SK-N-DZ (cell line): ENCODE measurements around the gene DCN.

ENCODE experiments used
- DNase-seq: peaks from one replicate; pipeline ENCODE4 v3.0.0-alpha.2; 2015; ENCODE audit warnings: low spot score
- small RNA-seq, 2 experiments: library from RNA; depleted of rRNA; stranded (forward); fragments of <200 nt; gene quantifications; one replicate each; pipeline ENCODE3, GENCODE V24; 2014

DCN gene

GRCh38 chr12:91104812-91105466 is 77.7 kb downstream of the DCN start:
- DNase-seq: no peak

- no peak for DNase-seq
Observed at GRCh38 chr12:91103624-91104023, 79.0 kb downstream of the DCN start.

- DNase-seq: no peak
Observed at GRCh38 chr12:91103101-91103500, 79.5 kb downstream of the DCN start.

- no peak for DNase-seq
Observed at GRCh38 chr12:91100906-91101305, 81.7 kb downstream of the DCN start.

GRCh38 chr12:91099836-91100235 is 82.8 kb downstream of the DCN start:
- no peak for DNase-seq

GRCh38 chr12:91099341-91099740 is 83.3 kb downstream of the DCN start:
- DNase-seq: peak; percentile 47

GRCh38 chr12:91098941-91099340 is 83.7 kb downstream of the DCN start:
- DNase-seq: peak; percentile 57

GRCh38 chr12:91098461-91098860 is 84.2 kb downstream of the DCN start:
- DNase-seq: no peak

GRCh38 chr12:91094957-91095356 is 87.7 kb downstream of the DCN start:
- DNase-seq: no peak

GRCh38 chr12:91094032-91094662 is 88.5 kb downstream of the DCN start:
- no peak for DNase-seq

- no peak for DNase-seq
Observed at GRCh38 chr12:91093341-91093740, 89.3 kb downstream of the DCN start.

GRCh38 chr12:91091916-91092715 is 90.5 kb downstream of the DCN start:
- DNase-seq: no peak

Small RNA genes lying within 50 kb of the gene (small RNA-seq; reads per million reads assigned to genes)
- 0 reads per million in 2 experiments for gene AC007115.1
